WTC11 (cell line): ENCODE data around the gene UBE2S. TPM values are rescaled to one million over a fixed set of nuclear protein-coding genes. Genes with fewer than 3 reads are reported as not detected.

Experiments used
- ATAC-seq: fragments of 200-7000 bp; cut with Tn5 transposase; 2 replicates; pipeline ENCODE4 v1.10.0; 2021; ENCODE audit warnings: mild to moderate bottlenecking, moderate library complexity
- CTCF ChIA-PET: fragments of 300-600 bp; sonication (Branson Sonifier 250); formaldehyde crosslinking; loops from one replicate; lab custom pipeline; 2021; ENCODE audit warnings: antibody characterized with exemption; lab: Charles Lee
- POLR2A ChIA-PET: fragments of 350-600 bp; sonication (Branson Sonifier 250); formaldehyde crosslinking; loops from one replicate; lab custom pipeline; 2021; ENCODE audit warnings: antibody characterized with exemption; lab: Charles Lee
- DNase-seq: peaks from one replicate; pipeline ENCODE4 v3.0.0; 2021; ENCODE audit warnings: low spot score
- H3K27ac Mint-ChIP-seq: 2 replicates; pipeline ENCODE4 v1.8.0; 2021; ENCODE audit warnings: mixed read lengths
- H3K27me3 Mint-ChIP-seq: 2 replicates; pipeline ENCODE4 v1.8.0; 2021; ENCODE audit warnings: low read depth, mild to moderate bottlenecking, moderate library complexity, mixed read lengths
- H3K36me3 Mint-ChIP-seq: 2 replicates; pipeline ENCODE4 v1.8.0; 2021; ENCODE audit warnings: mixed read lengths
- H3K4me1 Mint-ChIP-seq: 2 replicates; pipeline ENCODE4 v1.8.0; 2022; ENCODE audit warnings: mixed read lengths
- H3K4me3 Mint-ChIP-seq: 2 replicates; pipeline ENCODE4 v1.8.0; 2021; ENCODE audit warnings: mild to moderate bottlenecking, moderate library complexity, mixed read lengths
- H3K9me3 Mint-ChIP-seq: 2 replicates; pipeline ENCODE4 v1.8.0; 2021; ENCODE audit warnings: mixed read lengths
- GRHL2 ChIP-seq: fragments of 250-450 bp; sonication (Bioruptor Pico); IDR thresholded peaks from 2 replicates; pipeline ENCODE4 v1.8.0; 2022; ENCODE audit warnings: mild to moderate bottlenecking, moderate library complexity; ENCODE audit not compliant: insufficient replicate concordance, severe bottlenecking
- MXD4 ChIP-seq: fragments of 250-450 bp; sonication (Bioruptor Pico); IDR thresholded peaks from 2 replicates; pipeline ENCODE4 v1.8.0; 2021; ENCODE audit warnings: mild to moderate bottlenecking, moderate library complexity, borderline replicate concordance
- SP1 ChIP-seq: sonication (generic); formaldehyde crosslinking; conservative IDR thresholded peaks from 2 replicates; pipeline ENCODE4 v1.8.1; 2022; ENCODE audit warnings: missing genetic modification reagents
- ZNF423 ChIP-seq: fragments of 250-450 bp; sonication (Bioruptor Pico); IDR thresholded peaks from 2 replicates; pipeline ENCODE4 v2.1.2; 2022; ENCODE audit warnings: mild to moderate bottlenecking, moderate library complexity
- total RNA-seq: library from RNA; stranded (reverse); gene quantifications from 3 replicates; pipeline ENCODE4 v1.2.3, GENCODE V29; 2021
- TF ChIP-seq, protein P1 (sequence below): sonication (generic); formaldehyde crosslinking; IDR thresholded peaks from 2 replicates; pipeline ENCODE4 v1.8.1; 2022; ENCODE audit warnings: low read depth, missing genetic modification reagents, borderline replicate concordance
- TF ChIP-seq, protein P2 (sequence below): fragments of 250-450 bp; sonication (Bioruptor Pico); conservative IDR thresholded peaks from 2 replicates; pipeline ENCODE4 v1.9.0; 2021; ENCODE audit warnings: mild to moderate bottlenecking
- TF ChIP-seq, protein P3 (sequence below): sonication (generic); formaldehyde crosslinking; IDR thresholded peaks from 2 replicates; pipeline ENCODE4 v1.8.1; 2023; ENCODE audit warnings: mild to moderate bottlenecking, missing genetic modification reagents
- TF ChIP-seq, protein P4 (sequence below): sonication (generic); formaldehyde crosslinking; IDR thresholded peaks from 2 replicates; pipeline ENCODE4 v1.8.1; 2023; ENCODE audit warnings: mild to moderate bottlenecking, moderate library complexity, missing genetic modification reagents
- TF ChIP-seq, protein P5 (sequence below): sonication (generic); formaldehyde crosslinking; IDR thresholded peaks from 2 replicates; pipeline ENCODE4 v1.8.0; 2023; ENCODE audit warnings: missing genetic modification reagents
- TF ChIP-seq, protein P6 (sequence below): sonication (generic); formaldehyde crosslinking; IDR thresholded peaks from 2 replicates; pipeline ENCODE4 v1.8.1; 2023; ENCODE audit warnings: mild to moderate bottlenecking, missing genetic modification reagents, borderline replicate concordance

The UBE2S gene
- total RNA-seq, 1 experiment from 2014 or later, result 442 TPM

DNA sequence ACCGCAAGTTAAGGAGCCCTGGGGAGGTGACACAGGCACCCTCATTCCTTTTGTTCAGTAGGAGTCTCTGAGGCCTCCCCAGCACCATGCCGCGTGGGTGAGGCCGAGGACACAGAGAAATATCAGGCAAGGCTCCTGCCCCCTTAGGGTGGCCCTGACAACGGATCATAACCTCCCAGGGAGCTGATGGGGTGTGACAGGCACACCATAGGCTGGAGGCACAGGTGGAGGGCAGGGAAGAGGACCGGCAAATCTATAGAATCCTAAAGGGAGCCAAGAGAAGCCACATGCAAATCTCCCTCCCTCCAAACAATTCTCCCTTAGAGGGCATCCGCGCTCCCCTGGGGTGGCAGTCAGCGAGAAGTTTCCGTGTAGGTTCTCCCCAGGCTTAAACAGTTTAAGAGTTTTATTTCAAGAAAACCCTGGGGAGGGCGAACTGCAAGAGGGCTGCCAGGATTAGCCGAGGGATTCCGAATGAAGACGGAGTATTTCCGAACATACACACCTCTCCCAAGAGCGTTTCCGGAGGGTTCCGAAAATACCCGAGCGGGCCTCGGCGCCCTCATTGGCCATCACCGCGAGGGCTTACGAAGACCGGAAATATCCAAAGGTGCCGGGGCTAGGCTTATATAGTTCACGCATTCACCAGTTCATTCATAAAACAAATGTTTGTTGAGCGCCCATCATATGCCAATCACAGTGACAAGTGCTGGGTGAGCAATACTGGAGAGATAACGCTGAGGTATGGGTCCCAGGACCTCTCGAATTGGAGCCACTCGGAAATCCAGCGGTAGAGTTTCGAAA is 22.5 kb downstream of the UBE2S start:
- no peaks in the 10 kb centered on the region for H3K9me3 Mint-ChIP-seq
- peaks cover 24% of the 10 kb centered on the region for H3K27me3 Mint-ChIP-seq
- ATAC-seq (peak; percentile 82), DNase-seq (peak; percentile 98)
- H3K4me1 Mint-ChIP-seq, result peaks cover 40% of the 10 kb centered on the region
- TF ChIP-seq GRHL2 (no peak), MXD4 (CRISPR knock-in tag) (no peak), SP1 (no peak)
- TF ChIP-seq, protein P1, sequence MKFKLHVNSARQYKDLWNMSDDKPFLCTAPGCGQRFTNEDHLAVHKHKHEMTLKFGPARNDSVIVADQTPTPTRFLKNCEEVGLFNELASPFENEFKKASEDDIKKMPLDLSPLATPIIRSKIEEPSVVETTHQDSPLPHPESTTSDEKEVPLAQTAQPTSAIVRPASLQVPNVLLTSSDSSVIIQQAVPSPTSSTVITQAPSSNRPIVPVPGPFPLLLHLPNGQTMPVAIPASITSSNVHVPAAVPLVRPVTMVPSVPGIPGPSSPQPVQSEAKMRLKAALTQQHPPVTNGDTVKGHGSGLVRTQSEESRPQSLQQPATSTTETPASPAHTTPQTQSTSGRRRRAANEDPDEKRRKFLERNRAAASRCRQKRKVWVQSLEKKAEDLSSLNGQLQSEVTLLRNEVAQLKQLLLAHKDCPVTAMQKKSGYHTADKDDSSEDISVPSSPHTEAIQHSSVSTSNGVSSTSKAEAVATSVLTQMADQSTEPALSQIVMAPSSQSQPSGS, result no peak
- TF ChIP-seq, protein P2, sequence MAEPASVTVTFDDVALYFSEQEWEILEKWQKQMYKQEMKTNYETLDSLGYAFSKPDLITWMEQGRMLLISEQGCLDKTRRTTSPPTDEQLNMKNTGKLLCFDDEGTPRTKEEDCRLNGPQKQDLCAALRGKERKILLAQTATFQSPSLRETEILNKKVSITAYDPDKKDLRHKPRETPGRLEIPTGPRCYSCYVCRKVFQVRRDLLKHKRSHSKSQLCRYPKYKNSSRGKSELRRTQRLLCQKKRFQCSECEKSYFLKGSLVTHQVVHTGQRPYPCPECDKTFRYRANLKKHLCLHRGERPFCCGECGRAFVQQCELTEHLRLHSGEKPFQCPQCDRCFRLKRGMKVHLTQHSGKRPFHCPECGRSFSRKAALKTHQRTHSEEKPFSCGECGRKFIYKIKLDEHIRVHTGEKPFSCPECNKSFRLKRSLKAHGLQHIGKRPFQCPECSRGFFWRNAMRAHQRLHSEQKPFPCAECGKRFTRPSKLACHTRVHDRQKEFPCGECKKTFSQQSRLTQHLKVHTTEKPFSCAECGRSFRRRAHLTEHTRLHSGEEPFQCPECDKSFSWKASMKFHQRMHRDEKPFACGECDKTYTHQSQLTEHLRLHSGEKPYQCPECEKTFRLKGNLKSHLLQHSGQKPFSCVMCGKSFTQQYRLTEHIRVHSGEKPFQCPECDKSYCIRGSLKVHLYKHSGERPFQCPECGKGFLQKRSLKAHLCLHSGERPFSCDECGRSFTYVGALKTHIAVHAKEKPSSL (CRISPR knock-in tag), result no peak
- TF ChIP-seq, protein P3, sequence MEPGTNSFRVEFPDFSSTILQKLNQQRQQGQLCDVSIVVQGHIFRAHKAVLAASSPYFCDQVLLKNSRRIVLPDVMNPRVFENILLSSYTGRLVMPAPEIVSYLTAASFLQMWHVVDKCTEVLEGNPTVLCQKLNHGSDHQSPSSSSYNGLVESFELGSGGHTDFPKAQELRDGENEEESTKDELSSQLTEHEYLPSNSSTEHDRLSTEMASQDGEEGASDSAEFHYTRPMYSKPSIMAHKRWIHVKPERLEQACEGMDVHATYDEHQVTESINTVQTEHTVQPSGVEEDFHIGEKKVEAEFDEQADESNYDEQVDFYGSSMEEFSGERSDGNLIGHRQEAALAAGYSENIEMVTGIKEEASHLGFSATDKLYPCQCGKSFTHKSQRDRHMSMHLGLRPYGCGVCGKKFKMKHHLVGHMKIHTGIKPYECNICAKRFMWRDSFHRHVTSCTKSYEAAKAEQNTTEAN, result no peak
- TF ChIP-seq, protein P4, sequence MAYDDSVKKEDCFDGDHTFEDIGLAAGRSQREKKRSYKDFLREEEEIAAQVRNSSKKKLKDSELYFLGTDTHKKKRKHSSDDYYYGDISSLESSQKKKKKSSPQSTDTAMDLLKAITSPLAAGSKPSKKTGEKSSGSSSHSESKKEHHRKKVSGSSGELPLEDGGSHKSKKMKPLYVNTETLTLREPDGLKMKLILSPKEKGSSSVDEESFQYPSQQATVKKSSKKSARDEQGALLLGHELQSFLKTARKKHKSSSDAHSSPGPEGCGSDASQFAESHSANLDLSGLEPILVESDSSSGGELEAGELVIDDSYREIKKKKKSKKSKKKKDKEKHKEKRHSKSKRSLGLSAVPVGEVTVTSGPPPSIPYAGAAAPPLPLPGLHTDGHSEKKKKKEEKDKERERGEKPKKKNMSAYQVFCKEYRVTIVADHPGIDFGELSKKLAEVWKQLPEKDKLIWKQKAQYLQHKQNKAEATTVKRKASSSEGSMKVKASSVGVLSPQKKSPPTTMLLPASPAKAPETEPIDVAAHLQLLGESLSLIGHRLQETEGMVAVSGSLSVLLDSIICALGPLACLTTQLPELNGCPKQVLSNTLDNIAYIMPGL (CRISPR knock-in tag), result no peak
- TF ChIP-seq, protein P5, sequence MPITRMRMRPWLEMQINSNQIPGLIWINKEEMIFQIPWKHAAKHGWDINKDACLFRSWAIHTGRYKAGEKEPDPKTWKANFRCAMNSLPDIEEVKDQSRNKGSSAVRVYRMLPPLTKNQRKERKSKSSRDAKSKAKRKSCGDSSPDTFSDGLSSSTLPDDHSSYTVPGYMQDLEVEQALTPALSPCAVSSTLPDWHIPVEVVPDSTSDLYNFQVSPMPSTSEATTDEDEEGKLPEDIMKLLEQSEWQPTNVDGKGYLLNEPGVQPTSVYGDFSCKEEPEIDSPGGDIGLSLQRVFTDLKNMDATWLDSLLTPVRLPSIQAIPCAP (CRISPR knock-in tag), result no peak
- H3K36me3 Mint-ChIP-seq, result peaks cover 41% of the 10 kb centered on the region
- peak overlapping the region; percentile 99 for H3K27ac Mint-ChIP-seq
- ChIA-PET CTCF (interaction anchor here (0.9 to 3.0 kb wide), 12 partner anchors 9 to 768 kb away, joined by 3 to 26 read pairs (median 8); partner anchors contain the start of gene KMT5C), POLR2A (interaction anchor here (0.6 to 2.2 kb wide), 9 partner anchors 12 to 271 kb away, joined by 3 to 21 read pairs (median 3); partner anchors contain the start of genes IL11, KMT5C and UBE2S)
- H3K4me3 Mint-ChIP-seq, result peak overlapping the region; percentile 100

DNA sequence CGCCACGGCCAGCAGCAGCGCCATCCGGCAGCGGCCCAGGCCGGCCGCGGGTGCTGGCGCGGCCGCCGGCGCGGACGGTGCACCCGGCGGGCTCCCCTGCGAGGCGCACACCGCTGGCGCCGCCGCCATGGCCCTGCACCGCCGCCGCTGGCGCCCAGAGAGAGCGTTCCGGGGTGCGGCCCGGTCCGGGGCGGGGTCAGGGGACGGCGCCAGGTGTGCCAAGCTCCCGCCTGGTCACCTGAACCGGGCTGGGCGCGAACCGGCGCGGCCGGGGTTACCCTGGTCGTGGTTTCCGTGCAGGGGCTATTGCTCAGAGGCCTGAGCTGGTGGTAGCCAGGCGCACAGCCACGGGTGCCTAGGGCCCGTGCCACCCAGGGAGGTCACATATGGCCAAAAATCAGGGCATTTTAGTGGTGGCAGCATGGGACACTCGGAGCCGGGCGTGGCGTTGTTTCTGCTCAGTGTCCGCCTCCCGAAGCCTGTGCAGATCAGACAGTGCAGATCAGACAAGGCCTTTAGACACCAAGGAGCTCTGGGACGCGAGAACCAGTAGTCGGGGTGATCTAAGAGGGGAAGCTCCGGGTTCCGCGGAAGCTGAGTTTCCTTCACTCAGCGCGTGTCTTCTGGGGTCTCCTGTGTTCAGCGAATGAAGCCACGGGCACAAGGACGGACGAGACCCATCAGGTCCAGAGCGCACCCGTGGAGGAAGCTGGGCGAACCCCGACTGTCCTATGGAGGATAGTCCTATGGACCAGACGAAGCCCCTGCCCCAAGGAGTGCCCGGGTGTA is 23.3 kb downstream of the UBE2S start, which contains the start of gene TMEM238:
TMEM238 (minus strand) TSS at position 162 of the 789 bp plus-strand sequence; CDS start at position 129, 33 bp downstream.
- Mint-ChIP-seq H3K4me3 (peak within 1 kb of the TSS; percentile 100), H3K4me1 (peaks cover 36% of the 10 kb centered on the region), H3K27ac (peak within 1 kb of the TSS; percentile 99), H3K36me3 (peaks cover 35% of the 10 kb centered on the region), H3K9me3 (no peaks in the 10 kb centered on the region), H3K27me3 (peaks cover 30% of the 10 kb centered on the region)
- POLR2A ChIA-PET, result interaction anchor here (0.6 to 2.2 kb wide), 15 partner anchors 9 to 272 kb away, joined by 3 to 21 read pairs (median 3); partner anchors contain the start of genes IL11, KMT5C and UBE2S
- TF ChIP-seq ZNF423 (CRISPR knock-in tag), result peak; percentile 36; the same call in 1 of the 2 replicates
- TF ChIP-seq, protein P6, sequence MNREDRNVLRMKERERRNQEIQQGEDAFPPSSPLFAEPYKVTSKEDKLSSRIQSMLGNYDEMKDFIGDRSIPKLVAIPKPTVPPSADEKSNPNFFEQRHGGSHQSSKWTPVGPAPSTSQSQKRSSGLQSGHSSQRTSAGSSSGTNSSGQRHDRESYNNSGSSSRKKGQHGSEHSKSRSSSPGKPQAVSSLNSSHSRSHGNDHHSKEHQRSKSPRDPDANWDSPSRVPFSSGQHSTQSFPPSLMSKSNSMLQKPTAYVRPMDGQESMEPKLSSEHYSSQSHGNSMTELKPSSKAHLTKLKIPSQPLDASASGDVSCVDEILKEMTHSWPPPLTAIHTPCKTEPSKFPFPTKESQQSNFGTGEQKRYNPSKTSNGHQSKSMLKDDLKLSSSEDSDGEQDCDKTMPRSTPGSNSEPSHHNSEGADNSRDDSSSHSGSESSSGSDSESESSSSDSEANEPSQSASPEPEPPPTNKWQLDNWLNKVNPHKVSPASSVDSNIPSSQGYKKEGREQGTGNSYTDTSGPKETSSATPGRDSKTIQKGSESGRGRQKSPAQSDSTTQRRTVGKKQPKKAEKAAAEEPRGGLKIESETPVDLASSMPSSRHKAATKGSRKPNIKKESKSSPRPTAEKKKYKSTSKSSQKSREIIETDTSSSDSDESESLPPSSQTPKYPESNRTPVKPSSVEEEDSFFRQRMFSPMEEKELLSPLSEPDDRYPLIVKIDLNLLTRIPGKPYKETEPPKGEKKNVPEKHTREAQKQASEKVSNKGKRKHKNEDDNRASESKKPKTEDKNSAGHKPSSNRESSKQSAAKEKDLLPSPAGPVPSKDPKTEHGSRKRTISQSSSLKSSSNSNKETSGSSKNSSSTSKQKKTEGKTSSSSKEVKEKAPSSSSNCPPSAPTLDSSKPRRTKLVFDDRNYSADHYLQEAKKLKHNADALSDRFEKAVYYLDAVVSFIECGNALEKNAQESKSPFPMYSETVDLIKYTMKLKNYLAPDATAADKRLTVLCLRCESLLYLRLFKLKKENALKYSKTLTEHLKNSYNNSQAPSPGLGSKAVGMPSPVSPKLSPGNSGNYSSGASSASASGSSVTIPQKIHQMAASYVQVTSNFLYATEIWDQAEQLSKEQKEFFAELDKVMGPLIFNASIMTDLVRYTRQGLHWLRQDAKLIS (CRISPR knock-in tag), result no peak
- CTCF ChIA-PET, result interaction anchor here (0.6 to 3.0 kb wide), 27 partner anchors 9 to 769 kb away, joined by 3 to 26 read pairs (median 5); partner anchors contain the start of genes DNAAF3, HSPBP1, IL11 and KMT5C
- ATAC-seq (no peak; the same call in 1 of the 2 replicates), DNase-seq (no peak)
